Hepatocyte (in vitro differentiated cells): ENCODE data around the gene ADTRP.

Source experiments
- CTCF ChIP-seq: fragments of 200-600 bp; sonication (generic); IDR thresholded peaks from 2 replicates; pipeline ENCODE4 v1.5.1; 2016; ENCODE audit warnings: antibody characterized with exemption, mild to moderate bottlenecking; ENCODE audit not compliant: poor library complexity
- EZH2 ChIP-seq: fragments of 200-600 bp; sonication (generic); IDR thresholded peaks from 2 replicates; pipeline ENCODE4 v1.6.1; 2016; ENCODE audit warnings: antibody characterized with exemption, mild to moderate bottlenecking, borderline replicate concordance
- EZH2phosphoT487 ChIP-seq: fragments of 200-600 bp; sonication (generic); IDR thresholded peaks from one replicate; pipeline ENCODE4 v1.6.1; 2018; ENCODE audit warnings: antibody characterized with exemption, mild to moderate bottlenecking, low read depth, moderate library complexity; ENCODE audit not compliant: unreplicated experiment, severe bottlenecking

DNA sequence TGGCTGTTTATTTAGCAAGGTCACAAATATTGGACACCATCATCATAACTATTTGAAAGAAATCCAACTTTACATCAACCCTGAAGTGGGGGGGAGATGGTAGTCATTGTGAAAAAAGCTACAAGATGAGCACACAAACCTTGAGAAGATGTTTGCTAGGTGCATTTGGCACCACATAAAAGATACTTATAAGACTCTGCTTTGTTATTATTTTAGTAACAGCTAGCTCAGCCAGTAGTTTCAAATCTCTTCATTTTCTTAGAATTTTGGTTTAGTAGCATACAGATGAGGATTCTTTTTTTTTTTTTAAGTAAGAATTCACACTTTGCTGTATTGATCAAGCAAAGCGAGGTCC, 14.4 kb downstream of the ADTRP start:
- TF ChIP-seq CTCF (no peak), EZH2 (no peak), EZH2phosphoT487 (no peak)
